Measurements from ENCODE around the gene PITX3.
A peak's percentile ranks its signal among the peaks of the same experiment; 100 is the strongest.

Gene PITX3

DNA sequence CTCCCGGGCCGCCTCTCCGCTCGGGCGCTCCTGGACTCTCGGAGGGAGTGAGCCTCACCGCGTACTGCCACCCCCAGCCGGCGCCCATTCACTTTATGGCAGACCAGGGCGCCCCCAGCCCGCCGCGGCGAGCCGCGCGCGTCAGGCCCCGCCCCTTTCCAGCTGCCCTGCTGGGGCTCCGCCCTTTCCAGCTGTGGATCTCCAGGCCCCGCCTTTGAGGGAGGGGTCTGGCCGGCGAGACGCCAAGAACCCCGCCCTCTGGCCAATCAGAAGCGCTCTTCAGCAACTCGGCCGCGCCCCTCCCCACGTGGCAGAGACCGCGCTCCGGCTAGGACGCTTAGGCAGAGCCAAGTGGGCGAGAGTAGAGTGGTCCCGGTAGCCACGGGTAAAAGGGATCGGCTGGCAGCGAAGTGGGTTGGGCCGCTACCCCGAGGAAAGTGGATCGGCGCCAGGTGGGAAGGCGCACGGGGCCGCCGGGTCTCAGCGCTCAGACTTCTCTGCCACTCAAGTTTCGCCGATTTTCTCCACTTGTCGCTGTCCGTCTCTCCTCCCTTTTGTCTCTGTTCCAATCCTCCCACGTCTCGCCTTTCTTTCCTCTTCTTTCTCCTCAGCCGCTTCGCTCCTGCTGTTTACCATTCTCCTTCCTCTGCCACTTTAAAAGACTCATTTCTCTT, at the start of gene PITX3:
Gene PITX3, minus strand, starts transcription at position 69 of the 674 bp plus-strand sequence. CDS start 9,432 bp downstream, outside the sequence.
- DNase-seq, result peak; percentile 64 to 76

DNA sequence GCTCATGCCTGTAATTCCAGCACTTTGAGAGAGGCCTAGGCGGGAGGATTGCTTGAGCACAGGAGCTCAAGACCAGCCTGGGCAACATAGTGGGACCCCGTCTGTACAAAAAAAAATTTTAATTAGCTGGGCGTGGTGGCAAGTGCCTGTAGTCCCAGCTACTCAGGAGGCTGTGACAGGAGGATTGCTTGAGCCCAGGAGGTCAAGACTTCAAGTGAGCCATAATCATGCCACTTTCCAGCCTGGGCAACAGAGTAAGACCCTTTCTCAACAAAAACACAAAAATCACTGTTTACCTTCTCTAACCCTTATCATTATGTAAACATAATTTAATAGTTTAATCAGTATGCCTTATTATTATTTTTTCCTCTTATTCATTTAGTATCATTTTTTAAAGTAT, 48.5 kb upstream of the PITX3 start:
- DNase-seq, result no peak

DNA sequence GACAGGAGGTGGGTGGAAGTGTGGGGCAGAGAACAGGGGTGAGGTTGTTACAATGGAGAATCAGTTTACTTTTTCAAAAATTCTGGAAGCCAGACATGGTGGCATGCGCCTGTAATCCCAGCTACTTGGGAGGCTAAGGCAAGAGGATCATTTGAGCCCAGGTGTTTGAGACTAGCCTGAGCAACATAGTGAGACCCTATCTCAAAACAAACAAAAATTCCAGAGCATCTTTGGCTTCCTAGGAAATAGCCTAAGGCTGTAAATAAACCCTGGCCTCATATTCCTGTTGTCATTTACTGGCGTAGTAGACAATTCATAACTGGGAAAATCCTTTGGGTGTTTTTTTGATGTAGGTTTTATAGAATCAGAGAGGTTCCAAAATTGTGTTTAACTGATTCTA, 48.0 kb upstream of the PITX3 start:
- no peak for DNase-seq

DNA sequence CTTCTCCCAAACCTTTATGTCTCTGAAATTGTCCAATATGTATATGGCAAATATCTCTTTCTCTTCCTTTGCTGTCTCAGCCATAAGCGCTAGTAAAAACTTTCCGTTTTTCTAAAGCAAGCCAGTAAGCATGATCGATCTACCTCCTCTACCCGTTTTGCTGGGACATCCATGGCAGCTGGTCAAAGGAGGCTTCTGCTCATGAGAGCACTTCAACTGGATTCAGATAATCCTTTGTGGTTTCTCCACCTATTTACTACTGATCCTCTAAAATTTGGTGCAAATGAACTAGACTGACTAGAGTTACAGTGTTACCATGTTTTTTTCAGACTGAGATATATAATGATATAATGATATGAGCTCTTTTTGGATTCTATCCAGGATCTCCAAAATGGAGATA, 46.7 kb upstream of the PITX3 start:
- DNase-seq, result no peak

DNA sequence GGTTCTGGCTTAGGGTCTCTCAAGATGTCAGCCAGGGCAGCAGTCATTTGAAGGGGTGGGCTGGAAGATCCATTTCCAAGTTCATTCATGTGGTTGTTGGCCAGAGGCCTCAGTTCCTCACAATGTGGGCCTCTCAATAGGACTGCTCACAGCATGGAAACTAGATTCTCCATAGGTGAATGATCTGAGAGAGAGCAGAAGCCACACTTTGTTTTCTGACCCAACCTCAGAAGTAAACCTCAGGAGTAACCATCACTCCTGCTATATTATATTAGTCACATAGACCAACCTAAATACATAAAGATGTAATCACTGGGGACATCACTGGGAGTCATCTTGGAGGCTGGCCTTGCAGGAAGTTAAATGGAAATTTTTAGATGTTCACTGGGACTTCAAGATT, 46.2 kb upstream of the PITX3 start:
- DNase-seq, result no peak

DNA sequence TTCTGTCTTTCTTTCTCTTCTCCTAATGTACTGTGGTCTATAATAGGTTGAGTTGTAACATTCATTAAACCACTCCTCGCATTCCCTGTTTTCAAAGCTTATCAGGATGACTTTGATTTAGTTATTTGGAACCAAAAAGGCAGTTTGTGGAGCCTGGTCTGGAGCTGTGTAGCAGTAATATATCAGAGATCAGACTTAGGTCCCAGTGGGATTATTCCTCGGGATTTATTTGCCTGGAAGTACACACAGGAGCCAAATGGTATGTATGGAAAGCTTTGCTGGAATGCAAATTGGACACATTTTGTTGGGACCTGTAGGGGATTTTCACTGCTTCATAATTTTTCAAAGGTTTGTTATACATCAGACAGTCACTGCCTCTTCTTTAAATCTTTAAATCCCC, 44.9 kb upstream of the PITX3 start:
- DNase-seq, result no peak

DNA sequence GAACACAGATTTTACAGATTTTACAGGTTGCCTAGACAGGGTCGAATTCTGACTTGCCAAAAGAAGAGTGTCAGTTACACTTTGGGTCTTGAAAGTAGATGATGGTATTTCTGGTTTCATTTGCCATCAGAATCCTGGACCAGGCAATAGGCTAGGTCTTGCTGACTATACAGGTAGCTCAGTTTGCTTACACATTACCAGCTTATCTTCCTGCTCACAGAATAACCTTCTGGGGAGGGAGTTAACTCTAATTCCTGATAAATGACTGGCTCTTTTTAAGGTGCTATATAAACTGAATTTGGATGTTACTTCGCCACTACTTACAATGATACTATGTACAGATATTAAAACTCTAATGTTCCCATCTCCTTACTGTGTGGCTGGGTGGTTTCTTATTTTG, 43.8 kb upstream of the PITX3 start:
- no peak for DNase-seq

DNA sequence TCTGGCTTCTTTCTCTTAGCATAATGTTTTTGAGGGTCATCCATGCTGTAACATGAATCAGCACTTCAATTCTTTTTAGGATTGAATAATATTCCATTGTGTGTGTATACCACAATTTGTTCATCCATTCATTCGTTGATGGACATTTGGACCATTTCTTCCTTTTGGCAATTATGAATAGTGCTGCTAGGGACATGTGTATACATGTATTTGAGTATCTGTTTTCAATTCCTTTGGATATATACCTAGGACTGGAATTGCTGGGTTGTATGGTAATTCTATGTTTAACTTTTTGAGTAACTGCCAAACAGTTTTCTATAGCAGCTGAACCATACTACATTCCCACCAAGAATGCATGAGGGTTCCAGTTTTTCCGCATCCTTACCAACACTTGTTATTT, 43.2 kb upstream of the PITX3 start:
- DNase-seq, result no peak

DNA sequence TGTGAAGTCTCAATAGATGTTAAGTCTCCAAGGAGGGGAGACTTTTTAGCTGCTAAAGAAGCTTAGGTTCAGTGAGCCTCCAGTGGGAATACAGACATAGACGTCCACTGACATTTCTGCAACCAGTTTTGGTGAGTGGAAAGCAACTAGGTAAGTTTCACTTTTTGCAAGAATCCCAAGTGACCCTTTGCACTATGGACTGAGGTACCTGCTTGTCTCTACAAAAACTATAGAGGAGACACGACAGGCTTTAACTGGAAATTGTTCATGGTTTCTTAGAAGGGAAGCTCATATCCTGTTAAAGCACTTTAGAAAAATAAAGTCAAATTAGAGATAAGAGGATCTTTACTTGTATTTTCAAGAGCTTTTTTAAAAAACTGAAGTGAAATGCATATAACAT, 42.6 kb upstream of the PITX3 start:
- no peak for DNase-seq

DNA sequence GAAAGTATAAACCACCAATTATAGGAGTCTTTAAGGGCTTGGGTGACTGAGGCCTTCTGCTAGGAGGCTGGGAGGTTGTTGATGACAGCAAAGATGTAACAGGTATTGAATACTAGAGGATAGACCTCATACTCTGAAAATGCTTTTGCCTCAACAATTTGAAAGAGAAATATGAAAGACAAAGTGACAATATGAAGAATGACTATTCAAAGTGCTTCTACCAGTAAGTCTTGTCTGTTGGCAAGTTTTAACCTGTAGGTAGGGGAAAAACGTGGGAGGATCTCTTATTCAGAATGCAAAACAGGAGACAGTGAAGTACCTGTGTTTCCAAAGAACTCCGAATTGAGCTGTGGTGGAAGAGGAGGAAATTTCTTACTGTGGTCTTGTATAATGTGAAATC, 42.2 kb upstream of the PITX3 start:
- DNase-seq, result no peak

DNA sequence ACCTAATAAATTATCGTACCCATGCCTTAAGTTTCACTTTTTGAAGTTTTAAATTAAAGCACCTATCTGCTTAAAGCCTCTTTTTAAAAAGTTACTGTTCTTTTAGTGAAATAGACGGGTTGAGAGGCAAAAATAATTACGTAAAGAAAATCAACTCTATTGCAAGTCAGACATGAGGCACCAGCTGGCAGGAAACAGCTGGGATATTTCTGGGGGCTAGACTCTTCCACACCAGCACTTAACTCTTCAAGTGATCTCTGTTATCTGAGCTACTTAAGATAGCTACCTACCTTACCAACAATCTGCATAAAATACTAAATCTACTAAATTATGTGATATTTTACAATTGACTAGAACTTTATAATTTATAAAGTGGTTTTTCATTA, 39.8 kb upstream of the PITX3 start:
- DNase-seq, result peak in 1 of 2 experiments; percentile 1

DNA sequence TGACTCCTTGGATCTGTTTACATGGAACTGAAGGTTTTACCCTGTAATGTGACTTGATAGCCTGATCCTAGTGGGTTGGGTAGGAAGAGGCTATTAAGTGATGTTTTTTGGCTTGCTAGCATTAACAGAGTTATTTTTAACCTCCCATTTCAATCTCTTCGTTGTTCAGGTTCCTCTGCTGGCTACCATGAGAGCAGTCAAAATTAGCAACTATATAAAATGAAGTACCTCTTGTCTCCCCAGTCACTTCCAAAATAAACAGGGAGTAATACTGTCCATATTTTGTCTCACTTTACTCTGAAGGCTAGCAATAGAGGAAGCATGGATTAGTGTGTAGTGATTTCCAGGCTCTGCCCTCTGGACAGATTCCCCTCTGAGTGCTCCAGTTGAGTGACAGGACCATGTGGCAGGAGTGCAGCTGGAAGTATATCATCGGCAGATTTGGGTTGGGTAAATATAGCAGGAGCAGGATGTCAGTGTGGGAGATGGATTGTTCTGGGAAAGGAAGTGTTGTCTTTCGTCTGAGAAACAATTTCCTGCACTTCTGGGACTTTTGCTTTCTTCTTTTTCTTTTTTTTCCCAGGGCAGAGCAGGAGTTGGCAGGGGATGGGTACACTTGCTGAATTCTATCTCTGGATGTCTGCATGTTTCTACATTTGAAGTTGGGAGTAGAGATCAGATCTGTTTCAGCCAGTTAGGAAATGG, 39.2 kb upstream of the PITX3 start:
- DNase-seq, result peak in 1 of 2 experiments; percentile 21

DNA sequence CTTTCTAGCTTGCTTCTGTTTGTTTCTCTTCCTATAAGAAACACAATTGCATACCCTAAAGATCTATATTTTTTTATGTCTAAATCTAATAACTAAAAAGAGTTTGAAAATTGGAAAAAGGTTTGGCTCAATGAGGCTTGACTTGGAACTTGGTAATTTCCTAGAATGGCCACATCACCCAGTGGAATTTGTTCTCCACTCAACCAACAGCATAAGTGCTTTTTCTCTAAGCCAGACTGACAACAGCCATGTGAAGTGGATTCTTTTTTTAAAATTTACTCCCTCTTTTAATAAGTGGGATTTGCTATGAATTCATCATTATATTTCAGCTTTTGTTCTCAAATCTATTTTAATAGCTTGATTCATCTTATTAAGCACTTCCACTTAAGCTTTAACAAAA, 37.8 kb upstream of the PITX3 start:
- no peak for DNase-seq

DNA sequence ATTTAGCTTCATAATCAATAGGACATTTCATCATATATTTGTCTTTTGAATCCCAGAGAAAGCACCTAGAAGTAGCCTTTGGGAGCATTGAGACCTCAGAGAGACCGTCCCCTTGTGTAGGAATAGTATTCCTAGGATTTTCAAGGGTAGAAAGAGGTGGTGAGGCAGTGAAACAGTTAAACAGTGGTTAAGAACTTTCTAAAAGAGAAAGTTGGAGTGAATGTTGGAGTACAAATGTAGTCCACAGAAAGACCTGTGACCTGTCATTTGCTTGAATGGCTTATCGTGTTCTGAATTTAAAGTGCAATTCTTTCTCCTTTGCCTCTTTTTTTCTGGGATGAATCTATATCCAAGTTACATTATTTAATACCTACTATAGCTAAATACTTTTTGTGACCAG, 34.0 kb upstream of the PITX3 start:
- DNase-seq, result no peak

DNA sequence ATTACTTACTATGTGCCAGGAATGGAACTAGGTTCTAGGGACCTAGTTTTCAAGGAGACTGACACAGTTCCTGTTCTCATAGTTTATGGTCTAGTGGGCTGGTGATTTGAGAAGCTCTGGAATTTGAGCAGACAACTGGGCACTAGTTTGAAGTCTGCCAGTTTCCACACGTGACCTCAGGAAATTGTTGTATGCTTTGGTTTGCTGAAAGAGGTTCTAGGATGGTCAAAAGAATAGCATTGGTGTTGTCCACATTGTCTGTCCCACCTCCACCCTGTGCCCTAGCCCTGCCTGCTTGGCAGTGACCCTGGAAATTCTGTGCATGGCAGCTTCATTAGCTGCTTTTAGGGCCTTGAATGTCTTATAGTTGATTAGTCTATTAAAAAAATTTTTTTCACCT, 32.8 kb upstream of the PITX3 start:
- DNase-seq, result no peak

DNA sequence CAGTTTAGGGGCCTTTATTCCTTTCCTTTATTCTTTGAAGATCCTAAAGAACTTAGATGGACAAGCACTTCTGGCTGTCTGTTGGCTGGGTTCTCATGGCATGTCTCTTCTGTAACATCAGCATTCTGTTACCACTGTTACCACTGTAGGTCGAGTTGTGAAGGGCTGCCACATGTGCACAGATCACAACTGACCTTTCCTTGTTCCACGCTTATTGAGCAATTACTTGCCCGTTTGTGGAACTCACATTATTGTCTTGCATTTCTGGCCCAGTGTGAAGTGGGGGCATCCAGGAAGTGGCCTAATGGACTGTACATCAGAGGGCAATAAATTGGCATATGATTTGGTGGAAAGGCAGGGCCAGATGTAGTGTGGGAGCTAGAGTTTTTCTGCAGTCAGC, 27.7 kb upstream of the PITX3 start:
- no peak for DNase-seq

DNA sequence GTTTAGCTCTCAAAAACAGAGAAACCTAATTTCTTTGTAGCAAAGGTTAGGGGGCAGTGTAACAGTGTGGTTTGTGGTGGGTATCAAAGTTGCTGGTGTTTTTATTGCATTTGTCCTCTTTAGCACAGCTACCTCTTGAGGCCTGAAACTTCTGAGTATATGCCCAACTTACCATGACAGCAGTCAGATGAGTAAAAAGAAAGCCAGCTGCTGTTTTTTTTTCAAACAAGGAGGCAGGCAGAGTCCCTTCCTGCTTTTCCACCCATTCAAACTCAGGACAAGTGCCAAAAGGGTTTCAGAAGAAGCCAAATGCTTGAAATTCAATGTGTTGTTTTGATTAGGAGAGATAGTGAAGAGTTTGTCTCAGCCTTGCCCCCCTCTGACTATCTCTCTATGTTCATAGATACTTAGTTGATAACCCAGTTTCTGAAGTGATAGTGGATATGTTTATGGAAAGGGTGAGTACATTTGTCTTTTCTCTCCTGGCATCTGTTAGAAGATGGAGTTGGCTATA, 27.1 kb upstream of the PITX3 start:
- DNase-seq, result no peak

DNA sequence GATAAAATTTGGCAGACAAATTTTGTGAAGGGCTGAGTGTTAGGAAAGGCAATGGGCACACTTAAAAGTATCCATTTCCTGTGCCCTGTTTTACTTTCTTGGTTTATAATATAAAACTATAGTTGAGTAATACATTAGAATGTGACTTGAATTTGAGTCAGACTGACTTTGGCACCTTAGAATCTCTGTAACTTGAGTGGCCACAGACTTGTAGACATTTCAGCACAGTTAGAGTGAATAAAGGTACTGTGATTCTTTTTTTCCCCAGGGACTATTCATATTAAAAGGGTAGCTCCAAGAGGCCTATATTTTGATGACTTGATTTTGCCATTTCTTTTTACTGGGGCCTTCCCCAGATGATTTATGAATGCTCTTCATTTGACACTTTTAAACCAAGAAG, 26.4 kb upstream of the PITX3 start:
- no peak for DNase-seq

DNA sequence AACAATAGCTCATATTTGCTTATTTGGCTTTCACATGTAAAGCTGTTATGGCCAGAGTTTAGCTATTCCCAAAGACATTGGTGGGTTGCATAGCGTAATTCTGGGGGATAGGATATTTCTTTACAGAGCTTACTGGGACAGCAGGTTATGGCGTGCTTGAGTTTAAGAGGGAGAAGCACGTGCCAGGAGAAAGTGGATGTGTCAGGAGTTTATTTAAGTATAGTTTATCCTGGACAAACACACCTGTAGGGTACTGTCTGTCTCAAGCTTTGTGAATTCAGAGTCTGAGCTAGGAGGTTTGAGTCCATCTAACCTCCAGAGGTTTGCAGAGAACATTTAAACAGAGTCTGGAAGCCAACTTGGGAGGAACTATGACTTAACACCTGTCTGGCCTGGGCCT, 25.4 kb upstream of the PITX3 start:
- DNase-seq, result no peak

DNA sequence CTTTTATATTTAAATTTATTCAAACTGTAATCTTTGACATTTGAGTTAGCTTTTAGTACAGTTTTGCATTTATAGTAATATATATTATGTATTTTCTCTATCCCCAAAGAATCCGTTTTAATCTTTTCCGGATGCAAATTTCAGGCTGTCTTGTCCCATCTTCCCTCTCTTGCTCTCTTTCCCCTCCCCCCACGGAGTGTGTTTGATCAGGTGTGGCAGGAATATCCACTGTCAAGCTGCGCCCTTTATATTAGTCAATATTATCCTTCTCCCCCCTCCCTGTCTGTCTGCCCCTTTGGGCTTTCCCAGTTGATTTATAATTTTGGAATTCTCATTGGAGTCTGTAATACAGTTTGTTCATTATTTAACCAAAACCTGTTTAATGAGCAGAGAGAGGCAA, 23.1 kb upstream of the PITX3 start:
- peak in 1 of 2 experiments; percentile 29 for DNase-seq

DNA sequence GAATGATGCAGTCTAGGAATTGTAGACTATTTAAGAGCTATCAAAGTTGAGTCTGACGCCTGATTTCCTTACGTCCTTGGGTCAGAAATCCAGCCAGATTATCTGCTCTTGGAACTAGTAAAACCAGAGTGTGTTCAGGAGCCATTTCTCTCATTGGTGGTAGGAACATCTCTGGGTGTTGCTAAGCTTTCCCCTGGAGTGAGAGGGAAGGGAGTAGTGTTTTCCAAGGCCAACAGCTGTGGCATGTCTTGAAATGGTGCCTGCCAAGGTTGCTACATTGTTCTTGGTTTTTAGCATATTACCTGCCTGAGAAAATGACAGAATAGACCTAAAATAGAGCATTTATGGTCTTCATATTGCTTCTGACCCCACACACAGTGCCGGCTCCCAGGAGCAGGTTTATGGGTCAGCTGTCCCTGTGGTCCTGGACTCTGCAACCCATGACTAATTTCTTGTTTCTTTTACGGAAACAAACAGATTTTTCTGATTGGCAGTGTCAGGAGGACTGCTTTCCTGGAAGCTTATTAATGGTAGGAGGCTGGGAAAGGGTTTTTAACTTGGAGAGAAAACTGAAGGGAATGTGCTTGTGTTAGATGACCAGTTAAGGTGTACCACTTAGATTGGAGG, 21.5 kb upstream of the PITX3 start:
- DNase-seq, result no peak

DNA sequence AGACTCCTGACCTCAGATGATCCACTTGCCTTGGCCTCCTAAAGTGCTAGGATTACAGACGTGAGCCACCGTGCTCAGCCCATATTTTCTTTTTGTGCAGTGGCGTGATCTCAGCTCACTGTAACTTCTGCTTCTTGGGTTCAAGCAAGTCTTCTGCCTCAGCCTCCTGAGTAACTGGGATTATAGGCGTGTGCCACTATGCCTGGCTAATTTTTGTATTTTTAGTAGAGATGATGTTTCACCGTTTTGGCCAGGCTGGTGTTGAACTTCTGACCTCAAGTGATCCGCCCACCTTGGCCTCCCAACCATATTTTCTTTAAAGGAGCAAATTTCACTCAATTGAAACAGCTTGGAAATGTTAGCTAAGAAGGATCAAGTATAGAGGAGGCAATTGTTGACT, 20.5 kb upstream of the PITX3 start:
- DNase-seq, result no peak

DNA sequence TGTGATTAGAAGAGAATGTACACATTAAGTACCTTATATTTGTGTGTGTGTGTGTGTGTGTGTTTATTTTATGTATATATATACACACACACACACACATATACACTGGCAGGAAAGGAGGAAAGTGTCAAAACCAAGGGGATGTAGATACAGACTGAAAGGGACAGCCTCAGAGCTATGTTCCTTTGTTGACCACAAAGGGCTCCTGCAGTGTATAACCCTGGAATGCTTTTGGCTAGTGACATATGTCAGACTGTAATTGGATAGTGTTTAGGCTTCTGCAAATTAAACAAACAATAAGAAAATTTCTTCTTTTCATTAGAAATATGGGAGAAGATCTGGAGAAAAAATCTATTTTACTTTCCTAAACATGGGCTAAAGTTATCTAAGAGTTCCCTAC, 19.9 kb upstream of the PITX3 start:
- no peak for DNase-seq

DNA sequence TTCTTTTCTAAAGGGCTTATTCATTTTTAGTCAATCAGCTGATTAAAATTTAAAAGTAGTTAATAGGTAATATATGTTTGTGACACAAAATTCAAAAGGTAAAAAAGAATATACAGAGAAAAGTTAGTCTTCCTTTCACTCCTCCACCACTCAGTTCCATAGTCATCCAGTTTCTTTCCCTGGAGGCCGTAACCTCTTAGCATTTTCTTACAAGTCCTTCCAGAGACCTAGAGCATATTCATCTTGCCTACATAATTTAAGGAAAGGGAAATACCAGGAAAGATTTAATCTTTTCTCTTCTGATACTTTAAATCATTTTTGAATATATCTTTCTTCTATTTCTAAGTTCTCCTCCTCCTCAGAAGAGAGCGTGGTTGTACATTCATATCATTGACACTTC, 14.1 kb upstream of the PITX3 start:
- DNase-seq, result no peak
